ENCODE results near the gene ZNF689. TPM values are rescaled to one million over a fixed set of nuclear protein-coding genes. Genes with fewer than 3 reads are reported as not detected.

The ZNF689 gene
- total RNA-seq, 3 donors from 2014 or later = 7.0 to 15.4 (median 12.8) TPM

DNA sequence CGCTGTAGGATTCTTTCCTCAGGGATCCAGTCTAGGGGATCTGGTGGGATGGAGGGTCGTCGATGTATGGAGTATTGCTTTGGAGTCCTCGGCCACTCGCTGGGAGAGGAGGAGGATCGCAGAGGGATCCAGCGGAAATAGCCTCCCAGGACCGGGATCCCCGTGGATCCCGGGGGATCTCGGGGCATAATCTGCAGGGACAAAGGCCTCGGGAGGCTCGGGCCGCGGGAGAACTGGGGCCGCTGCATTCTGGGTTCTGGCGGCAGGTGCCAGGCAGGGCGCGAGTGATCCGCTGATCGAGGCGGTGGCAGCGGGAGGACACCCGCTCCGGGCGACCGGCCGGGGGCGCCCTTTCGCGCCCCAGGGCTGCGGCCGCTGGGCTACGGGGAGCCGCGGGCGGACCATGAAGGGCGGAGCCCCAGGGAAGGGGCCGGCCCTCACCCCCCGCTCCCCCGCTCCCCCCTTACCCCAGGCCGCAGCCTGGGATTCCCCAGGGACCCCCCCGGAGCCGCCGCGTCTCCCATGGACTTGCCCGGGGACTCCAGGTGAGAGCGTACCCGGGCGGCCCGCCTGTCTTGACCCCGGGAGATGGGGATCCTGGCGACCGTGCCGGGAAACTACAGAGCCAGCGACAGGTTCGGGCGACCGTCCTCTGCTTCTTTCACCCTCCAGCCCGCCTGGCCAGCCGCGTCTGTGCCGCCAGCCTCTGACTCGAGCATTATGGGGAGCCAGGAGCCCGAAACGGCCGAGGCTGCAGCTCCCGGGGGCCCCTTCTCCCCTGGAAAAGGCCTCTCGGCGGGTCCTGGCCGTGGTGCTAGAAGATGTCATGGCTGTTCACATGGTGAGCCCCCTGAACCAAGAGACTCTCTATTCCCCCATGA lies 41.2 kb upstream of the ZNF689 start:
- H3K36me3 ChIP-seq = no peaks in the 10 kb centered on the region
- H3K9me3 ChIP-seq = no peaks in the 10 kb centered on the region
- TF ChIP-seq, protein P1, sequence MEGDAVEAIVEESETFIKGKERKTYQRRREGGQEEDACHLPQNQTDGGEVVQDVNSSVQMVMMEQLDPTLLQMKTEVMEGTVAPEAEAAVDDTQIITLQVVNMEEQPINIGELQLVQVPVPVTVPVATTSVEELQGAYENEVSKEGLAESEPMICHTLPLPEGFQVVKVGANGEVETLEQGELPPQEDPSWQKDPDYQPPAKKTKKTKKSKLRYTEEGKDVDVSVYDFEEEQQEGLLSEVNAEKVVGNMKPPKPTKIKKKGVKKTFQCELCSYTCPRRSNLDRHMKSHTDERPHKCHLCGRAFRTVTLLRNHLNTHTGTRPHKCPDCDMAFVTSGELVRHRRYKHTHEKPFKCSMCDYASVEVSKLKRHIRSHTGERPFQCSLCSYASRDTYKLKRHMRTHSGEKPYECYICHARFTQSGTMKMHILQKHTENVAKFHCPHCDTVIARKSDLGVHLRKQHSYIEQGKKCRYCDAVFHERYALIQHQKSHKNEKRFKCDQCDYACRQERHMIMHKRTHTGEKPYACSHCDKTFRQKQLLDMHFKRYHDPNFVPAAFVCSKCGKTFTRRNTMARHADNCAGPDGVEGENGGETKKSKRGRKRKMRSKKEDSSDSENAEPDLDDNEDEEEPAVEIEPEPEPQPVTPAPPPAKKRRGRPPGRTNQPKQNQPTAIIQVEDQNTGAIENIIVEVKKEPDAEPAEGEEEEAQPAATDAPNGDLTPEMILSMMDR (IDR thresholded peaks at IDR 0.05) = no peak
- peak in 1 of 2 donors; percentile 57 for DNase-seq (ENCODE audit: low spot score in 2 of 2)
- intact Hi-C loops (cut with DNase I; ENCODE audit: low total_unique reads) = no loop called here
- peak overlapping the region; percentile 91 to 93 for H3K27ac ChIP-seq
- H3K27me3 ChIP-seq = no peaks in the 10 kb centered on the region
- peak overlapping the region; percentile 74 to 88 (median 84) for H3K4me3 ChIP-seq
- no peaks in the 10 kb centered on the region for H3K4me1 ChIP-seq

DNA sequence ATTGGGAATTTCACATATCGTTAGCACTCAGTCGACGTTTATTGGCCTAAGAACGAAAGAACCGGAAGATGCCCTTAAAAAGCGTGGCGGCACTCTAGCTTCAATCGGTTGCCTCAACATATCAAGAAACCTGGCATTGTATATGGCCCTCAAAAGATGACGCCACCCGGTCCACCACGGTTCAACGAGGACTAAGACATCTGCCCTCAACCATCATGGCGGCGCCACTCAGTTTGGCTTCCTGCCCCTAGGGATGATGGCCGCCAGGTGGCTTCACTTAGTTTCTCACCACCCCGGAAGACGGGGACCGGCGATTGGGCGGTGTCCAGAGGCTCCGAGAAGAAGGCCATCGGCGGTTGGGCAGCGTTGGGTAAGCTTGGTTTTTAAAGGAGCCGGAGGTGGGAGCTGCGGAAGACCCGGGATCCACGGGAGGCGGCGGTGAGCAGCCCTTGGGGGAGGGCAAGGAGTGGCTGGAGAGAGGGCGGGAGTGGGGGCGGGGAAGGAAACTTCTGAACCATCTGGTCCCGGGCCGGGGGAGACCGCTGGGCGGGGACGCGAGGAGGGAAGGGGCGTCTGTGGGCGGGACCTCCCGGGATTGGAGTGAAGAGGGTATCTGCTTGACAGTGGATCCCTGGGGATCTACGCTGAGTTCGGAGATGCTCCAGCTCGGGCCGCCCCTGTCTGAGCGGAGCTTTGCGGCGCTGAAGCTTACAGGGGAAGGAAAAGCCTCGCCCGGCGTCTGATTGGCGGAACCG lies 40.4 kb upstream of the ZNF689 start, which contains the start of gene PRR14:
PRR14 (plus strand) TSS at position 592 of the 755 bp plus-strand sequence. CDS start 686 bp downstream, outside the sequence.
- H3K4me1 ChIP-seq = no peaks in the 10 kb centered on the region
- peak; percentile 100 for DNase-seq (ENCODE audit: low spot score in 2 of 2)
- no peaks in the 10 kb centered on the region for H3K36me3 ChIP-seq
- H3K9me3 ChIP-seq = no peaks in the 10 kb centered on the region
- intact Hi-C loops (cut with DNase I; ENCODE audit: low total_unique reads) = no loop called here
- TF ChIP-seq POLR2A (IDR thresholded peaks at IDR 0.05) (peak; percentile 9), POLR2AphosphoS5 (IDR thresholded peaks at IDR 0.05) (peak; percentile 93 to 98 (median 94))
- TF ChIP-seq, protein P1 (IDR thresholded peaks at IDR 0.05) = peak; percentile 76 to 90 (median 80)
- peak within 1 kb of the TSS; percentile 74 to 88 (median 84) for H3K4me3 ChIP-seq
- H3K27me3 ChIP-seq = no peaks in the 10 kb centered on the region
- H3K27ac ChIP-seq = peak within 1 kb of the TSS; percentile 91 to 93

DNA sequence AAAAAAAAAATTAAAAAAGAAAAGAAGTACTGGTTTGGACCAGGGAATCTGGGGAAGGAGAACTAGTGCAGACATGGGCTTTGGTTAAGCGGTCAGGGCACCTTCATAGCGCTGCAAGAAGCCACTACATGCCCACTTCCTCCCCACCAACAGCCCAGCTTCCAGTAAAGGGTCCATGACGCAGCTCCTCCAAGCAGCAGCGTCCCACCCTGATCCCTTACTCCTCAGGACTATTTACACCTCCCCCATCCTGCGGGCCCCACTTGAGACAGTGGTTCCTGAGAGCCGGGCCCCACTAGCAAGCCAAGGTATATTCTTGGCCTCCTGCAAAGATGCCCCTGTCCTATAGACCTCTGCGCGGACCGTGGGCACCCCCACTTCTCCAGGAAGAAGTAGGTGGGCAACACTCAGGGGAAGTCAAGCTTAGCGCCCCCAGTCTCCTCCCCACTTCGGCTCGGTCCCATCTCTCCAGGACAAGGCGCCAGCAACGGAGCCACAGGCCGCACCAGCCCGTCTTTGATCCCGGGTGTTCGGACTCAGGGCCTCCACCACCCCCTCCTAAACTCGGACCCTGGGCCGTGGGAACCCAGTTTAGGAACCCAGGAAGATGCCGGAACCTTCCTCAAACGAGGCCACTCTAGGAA lies 39.7 kb upstream of the ZNF689 start:
- TF ChIP-seq POLR2A (IDR thresholded peaks at IDR 0.05) (no peak), POLR2AphosphoS5 (IDR thresholded peaks at IDR 0.05) (no peak)
- TF ChIP-seq, protein P1 (IDR thresholded peaks at IDR 0.05) = no peak
- no peaks in the 10 kb centered on the region for H3K4me1 ChIP-seq
- no peaks in the 10 kb centered on the region for H3K36me3 ChIP-seq
- peak in 1 of 2 donors; percentile 46 for DNase-seq (ENCODE audit: low spot score in 2 of 2)
- H3K4me3 ChIP-seq = peak overlapping the region; percentile 74 to 88 (median 84)
- intact Hi-C loops (cut with DNase I; ENCODE audit: low total_unique reads) = no loop called here
- H3K9me3 ChIP-seq = no peaks in the 10 kb centered on the region
- H3K27ac ChIP-seq = peak overlapping the region; percentile 91 to 93
- no peaks in the 10 kb centered on the region for H3K27me3 ChIP-seq

DNA sequence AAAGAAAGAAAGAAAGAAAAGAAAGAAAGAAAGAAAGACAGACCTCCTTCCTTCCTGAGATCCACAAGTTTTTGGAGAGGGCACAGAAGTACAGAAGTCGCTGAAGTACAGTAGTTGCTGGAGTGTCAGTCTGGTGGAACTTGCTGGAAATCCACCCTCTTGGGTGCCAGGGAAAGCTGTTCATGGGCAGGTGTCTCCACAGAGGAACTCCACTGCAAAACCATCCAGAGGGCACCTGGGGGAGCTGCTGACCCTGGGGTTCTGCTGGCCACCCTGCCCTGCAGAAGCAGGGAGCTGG lies 37.0 kb upstream of the ZNF689 start:
- TF ChIP-seq, protein P1 (IDR thresholded peaks at IDR 0.05) = no peak
- TF ChIP-seq POLR2AphosphoS5 (IDR thresholded peaks at IDR 0.05) = no peak
- TF ChIP-seq POLR2A (IDR thresholded peaks at IDR 0.05) = no peak
- Histone ChIP-seq H3K9me3 (no peaks in the 10 kb centered on the region), H3K4me3 (no peak overlapping the region), H3K27ac (no peak overlapping the region), H3K27me3 (no peaks in the 10 kb centered on the region), H3K4me1 (no peaks in the 10 kb centered on the region), H3K36me3 (no peaks in the 10 kb centered on the region)
- no peak for DNase-seq (ENCODE audit: low spot score in 2 of 2)
- intact Hi-C loops (cut with DNase I; ENCODE audit: low total_unique reads) = no loop called here
